Activated T-cell treated with anti-CD3 and anti-CD28 coated beads for 24 hours (primary cell): Measurements from ENCODE around the gene SPTB.

Experiments
- DNase-seq: peaks from one replicate; pipeline ENCODE4 v3.0.0-alpha.2; 2020; ENCODE audit warnings: low read depth

Gene SPTB

DNA sequence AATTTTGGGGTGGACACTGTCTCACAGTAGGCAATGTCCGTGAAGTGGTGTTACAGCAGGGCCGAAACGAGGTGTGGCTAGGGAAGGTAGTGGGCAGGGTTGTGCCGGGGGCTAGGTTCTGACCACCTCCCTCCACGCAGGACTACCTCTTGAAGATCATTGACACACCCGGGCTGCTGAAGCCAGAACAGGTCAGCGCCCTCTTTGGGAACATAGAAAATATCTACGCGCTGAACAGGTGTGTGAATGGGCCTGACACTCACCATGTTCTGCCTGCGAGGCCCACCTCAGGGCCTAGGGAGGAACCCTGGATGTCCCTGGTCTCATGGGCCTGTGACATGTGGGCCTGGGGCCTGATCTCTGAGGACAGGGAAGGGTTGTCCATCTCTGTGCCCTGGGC, 150.9 kb downstream of the SPTB start:
- no peak for DNase-seq

DNA sequence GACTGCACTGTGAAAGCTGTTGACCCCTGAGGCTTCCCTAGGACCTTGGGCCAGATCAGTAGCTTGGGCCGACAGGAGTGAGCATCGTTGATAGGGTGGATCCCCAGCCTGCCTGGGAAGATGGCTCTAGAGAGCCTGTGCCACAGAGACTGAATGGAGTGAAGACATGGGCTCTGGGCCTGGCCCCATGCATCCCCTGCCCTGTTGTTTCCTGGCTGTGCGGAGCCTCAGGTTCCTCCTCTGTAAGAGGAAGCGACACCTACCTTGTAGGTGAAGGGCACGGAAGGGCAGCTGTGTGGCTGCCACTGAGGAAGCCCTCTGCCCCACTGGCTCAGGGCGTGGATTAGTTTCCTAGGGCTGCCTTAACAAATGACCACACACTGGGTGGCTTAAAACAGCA, 151.6 kb downstream of the SPTB start:
- no peak for DNase-seq

DNA sequence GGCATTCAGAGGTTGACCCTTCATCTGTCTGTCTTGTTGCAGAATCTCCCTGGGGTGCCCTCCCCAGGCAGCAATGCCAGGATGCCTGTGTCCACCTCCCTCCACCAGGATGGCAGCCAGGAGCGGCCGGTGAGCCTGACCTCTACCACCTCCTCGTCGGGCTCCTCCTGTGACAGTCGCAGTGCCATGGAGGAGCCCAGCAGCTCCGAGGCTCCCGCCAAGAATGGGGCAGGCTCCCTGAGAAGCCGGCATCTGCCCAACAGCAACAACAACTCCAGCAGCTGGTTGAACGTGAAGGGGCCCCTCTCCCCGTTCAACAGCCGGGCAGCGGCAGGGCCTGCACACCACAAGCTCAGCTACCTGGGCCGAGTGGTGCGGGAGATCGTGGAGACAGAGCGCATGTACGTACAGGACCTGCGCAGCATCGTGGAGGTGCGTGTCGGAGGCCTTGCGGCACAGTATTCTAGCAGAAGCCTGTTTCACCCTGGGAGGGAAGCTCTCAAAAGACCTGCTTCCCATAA, 152.1 kb downstream of the SPTB start:
- DNase-seq, result no peak

DNA sequence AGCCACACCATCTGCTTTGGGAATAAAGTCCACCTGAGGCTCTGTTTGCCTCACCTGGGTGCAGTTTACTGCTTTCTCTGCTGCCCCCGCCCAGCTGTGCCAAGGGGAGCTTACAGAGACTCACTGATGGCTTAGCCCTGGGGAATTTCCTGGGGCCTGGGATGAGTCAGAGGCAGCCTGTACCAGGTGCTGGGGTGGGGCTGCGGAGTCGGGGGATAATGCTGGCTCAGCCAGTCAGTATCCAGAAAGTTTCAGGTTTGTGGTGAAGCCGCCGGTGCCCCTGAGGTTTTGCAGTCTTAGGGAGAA, 153.2 kb downstream of the SPTB start:
- no peak for DNase-seq

DNA sequence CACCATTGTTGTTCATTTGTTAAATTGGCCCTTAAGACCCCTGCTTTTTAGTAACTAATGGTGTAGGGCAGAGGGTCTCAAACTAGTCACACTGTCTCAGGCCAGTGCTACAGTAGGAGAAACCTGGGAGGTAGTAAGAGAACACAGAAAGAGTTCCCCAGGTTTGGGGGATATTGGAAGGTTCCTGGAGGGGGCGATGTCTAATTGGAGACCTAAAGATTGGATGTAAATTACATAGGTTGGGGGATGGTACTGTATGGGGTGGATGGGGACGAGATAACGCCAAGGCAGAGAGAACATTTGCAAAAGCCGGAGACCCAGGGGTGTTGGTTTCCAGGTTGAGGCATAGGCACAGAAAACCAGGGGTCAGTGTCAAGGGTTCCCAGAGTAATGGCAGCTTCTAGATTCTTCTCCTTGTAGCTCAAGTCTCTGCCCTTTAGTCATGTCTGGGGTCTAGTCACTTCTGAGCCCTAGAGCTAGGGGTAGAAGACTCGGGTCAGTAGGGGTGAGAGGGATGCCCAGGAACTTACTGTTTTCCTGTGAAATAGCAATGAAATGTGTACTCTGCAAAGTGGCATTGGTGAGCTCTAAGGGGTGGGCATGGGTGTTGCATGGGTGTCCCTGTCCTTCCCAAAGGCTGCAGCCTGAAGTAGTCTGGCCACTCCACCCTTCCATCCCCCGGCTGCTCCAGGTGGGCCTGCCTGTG, 153.7 kb downstream of the SPTB start:
- DNase-seq, result no peak

DNA sequence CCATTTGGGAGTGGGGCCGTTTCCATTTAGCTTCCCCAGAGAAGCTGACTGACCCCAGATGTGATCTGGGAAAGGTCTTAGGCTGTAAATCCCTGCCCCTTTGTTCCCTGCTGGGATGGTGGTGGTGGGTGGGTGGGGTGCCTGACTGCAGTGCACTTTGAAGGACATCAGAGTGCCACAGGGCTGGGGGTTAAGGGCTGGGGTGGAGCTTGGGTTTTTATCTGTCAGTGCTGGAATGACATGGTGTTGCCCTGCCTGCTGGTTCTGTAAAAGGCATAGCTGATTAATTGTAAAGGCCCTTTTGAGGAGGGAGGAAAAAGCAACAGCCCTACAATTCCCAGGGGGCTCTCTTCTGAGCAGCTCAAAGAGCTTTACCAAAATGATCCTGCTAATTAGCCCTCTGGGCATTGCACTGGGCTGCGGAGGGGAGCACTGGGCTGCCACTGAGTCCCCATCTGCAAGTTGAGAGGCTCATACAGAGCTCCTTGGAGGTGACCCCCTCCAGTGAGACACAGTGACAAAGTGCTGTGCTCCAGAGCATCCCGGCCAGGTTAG, 154.4 kb downstream of the SPTB start:
- no peak for DNase-seq

DNA sequence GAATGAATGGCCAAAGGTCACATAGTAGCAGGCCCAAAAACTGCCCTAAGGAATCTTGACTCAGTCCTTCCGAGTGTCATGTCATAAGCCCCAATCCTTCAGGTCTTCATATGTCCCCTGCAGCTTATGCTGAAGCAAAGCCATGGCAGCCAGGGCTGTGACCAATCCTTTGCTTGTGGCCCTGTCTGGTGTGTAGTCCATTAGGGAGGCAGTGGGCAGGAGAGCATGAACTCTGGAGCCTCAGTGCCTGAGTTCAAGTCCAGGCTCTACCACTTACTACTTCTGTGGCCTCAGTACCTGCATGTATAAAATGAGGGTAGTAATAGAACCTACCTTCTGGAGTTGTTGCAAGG, 155.2 kb downstream of the SPTB start:
- DNase-seq, result no peak

DNA sequence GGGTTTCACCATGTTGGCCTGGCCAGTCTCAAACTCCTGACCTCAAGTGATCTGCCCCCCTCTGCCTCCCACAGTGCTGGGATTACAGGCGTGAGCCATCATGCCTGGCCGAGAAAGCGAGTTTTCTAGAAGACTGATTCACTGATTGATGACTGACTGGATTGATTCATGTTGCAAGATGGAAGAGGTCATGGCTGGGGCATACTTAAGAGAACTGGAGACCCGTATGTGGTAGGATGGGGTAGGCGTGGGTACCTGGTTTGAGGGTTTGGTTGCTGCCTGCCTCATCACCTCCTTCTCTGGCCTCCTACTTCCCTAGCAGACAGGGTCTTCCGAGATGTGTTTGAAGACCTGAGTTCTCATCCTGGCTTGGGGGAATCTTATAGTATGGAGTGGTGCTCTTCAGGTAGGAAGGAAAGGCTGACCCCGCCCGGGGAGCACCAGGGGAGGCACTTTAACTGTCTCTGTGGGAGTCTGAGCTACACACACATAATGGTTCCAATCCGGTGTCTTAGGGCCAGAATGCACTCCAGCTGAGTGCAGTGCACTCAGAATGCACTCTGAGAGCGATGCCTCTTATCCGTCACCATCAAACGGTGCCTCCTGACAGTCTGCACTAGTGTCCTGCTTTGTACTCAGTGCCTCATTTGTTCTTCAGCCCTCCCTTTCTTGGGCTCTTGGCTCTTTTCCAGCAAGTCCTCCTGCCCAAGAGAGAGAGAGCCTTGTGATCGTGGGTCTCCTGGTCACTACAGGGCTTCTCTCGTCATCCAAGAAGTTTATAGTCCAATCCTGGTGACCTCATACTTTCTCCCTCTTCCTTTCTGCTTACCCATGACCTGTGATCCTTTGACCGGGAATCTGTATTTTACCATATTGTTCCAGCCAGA, 155.8 kb downstream of the SPTB start:
- DNase-seq, result no peak

DNA sequence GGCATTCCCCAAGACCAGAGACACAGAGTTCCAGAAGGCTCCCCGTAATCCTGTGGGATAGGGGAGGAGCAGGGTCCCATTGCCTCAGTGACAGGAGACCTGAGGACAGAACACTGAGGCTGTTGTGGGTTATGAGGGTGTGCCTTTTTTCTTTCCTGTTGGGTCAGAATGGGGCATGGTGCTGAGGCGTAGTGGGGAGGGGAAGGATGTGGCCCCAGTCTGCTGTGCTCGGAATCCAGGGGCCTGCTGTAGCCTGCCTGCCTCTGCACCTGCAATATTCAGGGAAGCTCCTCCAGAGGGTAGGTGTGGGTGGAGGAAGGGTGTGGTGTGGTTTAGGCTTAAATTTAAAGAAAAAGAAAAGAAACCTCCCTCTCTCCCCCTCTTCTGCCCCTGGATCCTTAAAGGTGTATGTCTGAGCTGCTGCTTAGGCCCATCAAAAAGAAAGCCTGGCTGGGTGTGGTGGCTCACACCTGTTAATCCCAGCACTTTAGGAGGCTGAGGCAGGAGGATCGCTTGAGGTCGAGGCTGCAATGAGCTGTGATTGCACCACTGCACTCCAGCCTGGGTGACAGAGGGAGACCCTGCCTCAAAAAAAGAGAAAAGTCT, 156.8 kb downstream of the SPTB start:
- no peak for DNase-seq

DNA sequence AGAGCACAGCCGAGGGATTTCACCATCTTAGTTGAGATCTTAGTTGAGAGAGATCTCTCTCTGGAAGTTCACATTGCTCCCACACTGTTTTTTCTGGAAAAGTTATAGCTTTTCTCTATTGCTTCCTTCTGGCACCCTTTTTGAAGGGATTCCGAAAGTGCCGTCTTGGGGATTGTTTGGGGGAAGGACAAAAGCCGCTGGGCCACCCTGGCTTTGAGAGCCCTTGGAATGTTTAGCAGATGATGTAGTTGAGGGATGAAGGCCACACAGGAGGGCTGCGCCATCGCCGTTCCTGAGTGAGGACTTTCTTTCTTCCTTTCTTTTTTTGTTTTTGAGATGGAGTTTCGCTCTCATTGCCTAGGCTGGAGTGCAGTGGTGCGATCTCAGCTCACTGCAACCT, 157.8 kb downstream of the SPTB start:
- DNase-seq, result no peak

DNA sequence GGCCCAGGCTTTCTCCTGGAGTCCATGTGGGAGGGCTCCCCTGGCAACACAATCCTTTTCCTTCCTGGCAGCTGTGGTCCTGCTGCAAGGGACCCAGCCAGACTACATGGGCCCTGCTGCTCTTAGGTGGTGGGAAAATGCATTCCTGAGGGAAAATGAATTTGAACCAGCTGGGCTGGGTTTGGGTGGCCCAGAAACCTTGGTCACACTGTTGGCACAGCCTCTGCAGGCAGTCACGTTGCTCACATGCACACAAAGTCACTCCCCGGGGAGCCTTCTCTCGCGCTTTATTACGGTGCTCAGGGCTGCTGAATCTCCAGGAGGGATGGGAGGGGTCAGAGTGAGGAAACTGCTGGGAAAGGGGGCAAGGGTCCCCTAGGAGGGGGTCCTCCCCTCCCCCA, 158.3 kb downstream of the SPTB start:
- DNase-seq, result no peak

DNA sequence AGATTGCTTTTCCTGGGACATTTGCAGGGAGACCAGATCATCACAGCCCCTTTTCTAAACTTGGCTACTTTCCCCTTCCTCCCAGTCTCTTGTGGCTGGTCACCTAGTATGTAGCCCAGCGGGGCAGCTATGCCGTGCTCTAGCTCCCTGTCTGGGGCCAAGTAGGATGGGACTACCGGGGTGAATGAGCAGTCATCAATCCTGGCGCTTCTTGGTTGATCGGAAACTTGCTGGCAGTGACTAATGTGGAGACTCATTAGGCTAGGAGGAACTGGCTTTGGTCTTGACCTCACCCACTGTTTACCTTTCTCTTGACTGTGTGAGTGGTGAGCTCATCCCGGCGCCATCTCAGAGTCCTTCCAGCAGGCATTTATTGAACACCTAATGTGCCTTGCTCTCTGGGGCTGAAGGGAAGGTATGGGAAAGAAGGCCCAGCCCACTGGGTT, 159.6 kb downstream of the SPTB start:
- no peak for DNase-seq

DNA sequence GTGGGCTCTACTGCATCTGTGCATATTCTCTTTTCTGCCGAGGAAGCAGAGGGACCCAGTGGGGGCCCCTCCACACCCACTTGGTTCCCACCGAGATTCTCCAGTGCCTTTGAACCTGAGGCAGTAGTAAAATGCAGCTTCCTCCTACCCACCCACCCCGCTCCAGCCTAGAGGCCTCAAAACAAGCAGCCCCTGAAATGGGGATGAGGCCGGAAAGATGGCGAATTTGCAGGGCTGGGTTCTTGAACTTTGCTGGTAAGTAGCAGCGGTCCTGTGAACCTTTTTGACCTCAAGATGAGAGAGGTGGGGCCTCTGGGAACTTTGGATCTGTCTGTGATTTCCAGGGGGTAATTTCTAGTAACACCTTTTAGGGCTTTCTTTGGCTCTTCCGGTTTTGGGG, 160.1 kb downstream of the SPTB start:
- no peak for DNase-seq

DNA sequence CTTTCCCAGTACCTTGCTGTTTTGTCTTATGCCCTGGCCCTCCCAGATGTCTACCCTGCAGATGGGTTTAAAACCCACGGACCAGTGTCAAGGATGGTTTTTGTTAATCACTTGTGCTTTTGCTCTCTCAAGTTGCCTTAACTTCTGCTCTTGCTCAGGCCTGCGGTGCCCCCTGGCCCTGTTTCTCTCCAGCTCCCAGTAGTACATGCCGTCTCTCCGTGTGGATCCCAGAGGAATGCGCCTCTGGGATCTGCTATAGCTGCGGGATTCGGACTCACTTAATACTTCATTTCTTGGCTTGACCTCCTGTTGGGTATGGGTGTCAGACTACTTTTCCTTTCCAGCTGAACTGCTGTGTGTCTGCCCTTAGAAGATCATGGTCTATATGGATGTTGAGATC, 160.9 kb downstream of the SPTB start:
- no peak for DNase-seq

DNA sequence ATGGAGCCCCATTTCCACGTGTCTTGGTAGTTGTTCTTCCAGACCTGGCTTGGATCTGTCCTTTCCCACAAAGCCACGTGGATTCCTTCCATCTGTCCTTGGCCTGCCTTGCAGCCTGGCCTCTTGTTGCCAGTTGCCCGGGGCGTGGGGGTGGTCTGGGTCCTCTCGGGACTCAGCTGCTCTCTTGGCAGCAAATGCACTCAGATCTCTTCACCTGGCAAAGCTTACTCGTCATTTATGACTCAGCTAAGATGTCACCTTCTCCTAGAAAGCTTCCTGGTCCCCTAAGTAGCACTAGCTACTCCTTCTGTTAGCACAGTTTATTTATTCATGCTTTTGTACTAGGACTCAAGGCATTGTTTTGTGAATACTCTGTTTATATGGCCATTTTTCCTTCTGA, 161.8 kb downstream of the SPTB start:
- DNase-seq, result no peak

DNA sequence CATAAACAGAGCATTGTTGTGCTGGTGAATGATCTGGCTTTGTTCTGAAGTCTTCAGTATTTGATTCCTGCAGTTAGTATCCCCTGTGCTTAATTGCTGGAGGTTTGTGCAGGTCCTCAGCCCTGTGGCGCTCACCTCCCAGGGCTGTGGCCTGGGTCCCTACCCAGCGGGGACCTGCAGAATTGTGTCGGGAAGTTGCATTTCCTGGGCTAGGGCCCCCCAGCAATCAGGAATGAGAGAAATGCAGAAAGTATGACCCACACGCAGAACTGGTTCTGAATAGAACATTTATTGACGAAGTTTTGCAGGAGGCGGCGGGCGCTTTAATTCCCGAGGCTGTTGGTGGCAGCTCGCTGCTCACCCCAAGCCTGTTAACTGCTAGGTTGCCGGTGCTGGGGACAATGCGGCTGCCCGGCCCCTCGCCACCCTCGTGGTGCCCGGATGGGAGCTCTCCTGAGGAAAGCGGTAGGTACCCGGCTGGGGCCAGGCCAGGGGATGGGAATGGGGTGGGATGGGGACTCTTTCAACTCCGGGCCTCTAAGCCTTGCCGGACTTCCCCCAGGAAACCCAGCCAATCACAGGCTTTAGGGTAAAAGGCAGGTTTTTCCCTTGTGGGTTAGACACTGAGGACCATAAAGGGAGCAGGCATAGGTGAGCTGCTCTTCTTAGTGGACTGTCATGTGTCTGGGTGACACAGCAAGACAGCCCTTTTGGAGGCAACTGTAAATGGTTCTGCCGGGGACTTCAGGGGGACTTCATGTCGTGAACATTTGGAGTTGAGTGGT, 163.9 kb downstream of the SPTB start:
- DNase-seq, result no peak

DNA sequence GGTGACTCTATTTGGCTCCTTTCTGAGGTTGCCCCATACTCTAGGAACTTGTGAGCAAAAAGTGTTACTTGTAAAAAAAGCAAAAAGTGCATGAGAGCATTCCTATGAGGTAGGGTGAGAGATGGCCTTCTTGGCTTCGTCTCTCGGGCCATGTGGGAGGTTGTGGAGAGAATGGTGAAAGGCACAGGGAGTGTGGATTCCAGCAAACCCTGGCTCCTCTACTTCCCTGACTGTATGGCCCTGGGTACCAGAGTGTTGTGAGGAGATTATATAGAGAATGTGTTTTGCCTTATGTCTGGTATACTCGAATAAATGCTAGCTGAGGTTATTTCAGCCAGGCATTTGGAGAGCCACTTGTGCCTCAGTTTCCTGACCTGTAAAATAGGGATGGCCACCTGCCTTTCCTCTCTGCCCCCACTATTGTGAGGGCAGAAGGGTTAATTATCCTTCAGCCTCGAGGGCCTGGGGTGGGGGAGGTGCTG, 164.5 kb downstream of the SPTB start:
- no peak for DNase-seq

DNA sequence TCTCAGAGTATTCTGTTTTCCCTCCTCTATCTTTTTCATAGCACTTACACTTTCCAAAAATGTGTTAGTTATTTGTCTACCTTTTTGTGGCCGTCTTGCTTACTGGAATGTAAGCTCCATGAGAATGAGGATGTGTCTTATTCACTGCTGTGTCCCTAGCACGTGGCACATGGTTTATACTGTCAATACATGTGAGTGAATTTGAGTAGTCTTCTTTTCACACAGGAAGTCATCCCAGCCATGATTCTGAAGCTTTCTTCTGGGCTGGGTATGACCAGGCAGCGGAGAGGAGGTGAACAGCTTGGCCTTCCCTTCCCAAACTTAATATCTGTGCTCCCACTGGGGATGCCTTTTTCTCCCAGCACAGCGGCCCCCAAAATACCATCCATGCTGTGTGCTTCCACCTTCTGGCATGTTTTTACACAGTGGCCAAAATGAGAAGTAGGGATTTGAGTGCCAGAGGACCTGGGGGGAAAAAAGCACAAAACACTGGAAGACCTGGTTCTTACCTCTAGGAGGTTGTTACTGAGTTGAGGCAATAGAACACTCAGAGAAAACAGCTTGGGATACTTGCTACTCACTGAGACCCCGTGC, 165.2 kb downstream of the SPTB start:
- no peak for DNase-seq

DNA sequence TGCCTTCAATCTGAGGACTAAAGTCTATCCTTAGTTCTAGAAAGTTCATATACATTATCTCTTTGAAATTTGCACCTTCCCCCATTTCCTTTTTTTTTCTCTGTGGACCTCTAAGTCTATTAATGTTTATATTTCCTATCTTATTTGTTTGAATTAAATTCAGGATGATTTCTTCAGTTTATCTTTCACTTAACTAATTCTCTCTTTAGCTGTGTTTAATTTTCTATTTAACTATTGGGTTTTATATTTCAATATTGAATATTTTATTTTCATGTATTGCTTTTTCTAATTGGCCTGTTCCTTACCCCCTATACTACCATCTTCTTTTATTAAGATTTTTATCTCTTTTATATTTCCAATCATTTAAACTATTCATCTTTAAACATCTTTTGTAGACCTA, 166.0 kb downstream of the SPTB start:
- no peak for DNase-seq

DNA sequence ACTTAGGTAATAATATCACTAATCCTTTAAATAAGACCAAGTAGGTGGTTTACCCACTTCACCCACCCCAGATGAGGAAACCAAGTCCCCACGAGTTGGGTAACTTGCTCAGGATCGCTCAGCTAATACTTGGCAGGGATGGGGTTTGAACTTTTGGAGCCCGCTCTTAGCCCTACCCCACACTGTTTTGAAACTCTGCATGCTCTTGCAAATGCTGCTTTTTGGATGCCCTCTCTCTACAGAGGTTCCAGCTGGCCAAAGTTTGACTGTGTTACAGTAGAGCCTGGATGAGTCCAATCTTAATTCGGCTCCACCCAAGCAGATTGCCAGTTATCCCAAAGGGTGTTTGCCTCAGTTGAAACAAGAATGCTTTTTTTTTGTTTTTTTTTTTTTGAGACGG, 168.7 kb downstream of the SPTB start:
- no peak for DNase-seq

DNA sequence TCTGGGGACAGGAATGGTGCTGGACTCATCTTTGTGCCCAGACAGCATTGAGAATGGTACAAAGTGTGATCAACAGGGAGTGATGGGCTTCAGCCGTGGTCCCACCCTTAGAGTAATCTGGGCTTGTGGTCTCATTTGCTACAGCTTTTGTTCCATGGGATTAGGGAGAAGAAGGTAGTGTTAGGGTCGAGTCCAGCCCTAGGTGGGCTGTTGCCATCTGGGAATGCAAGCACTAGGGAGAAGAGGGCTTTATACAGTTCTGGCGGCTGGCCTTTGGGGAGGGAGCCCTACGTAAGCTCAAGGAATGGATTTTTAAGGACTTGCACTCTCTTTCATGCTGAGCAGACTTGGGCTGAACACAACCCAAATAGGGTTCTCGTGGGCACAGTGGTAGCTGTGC, 170.6 kb downstream of the SPTB start:
- DNase-seq, result no peak
